GM12891 (cell line): ENCODE results near the gene OSBPL5.

Experiments used
- POLR2A ChIP-seq: IDR thresholded peaks from 2 replicates; pipeline ENCODE4 v1.6.1; 2011; ENCODE audit warnings: low read depth, low read length, control low read depth
- POLR2AphosphoS5 ChIP-seq: IDR thresholded peaks from 2 replicates; pipeline ENCODE4 v1.6.1; 2011; ENCODE audit warnings: low read depth, low read length, control low read depth
- SPI1 ChIP-seq: IDR thresholded peaks from 2 replicates; pipeline ENCODE4 v1.6.1; 2011; ENCODE audit warnings: low read depth, low read length, control low read depth
- TAF1 ChIP-seq: IDR thresholded peaks from 2 replicates; pipeline ENCODE4 v1.6.1; 2011; ENCODE audit warnings: low read depth, low read length, control low read depth

- TF ChIP-seq POLR2AphosphoS5 (no peak), POLR2A (no peak), TAF1 (no peak), SPI1 (no peak)
Observed at GRCh38 chr11:3188496-3189195, 23.5 kb upstream of the OSBPL5 start.
